T-helper 22 cell (primary cell): ENCODE data around the gene ANO2.
"Not testable (repeated sequence)": the region's sequence is repeated elsewhere in the genome, so short reads cannot be mapped to it uniquely, and the experiment has no call there.

ENCODE experiments used
- DNase-seq: peaks from one replicate; pipeline ENCODE4 v3.0.0-alpha.2; 2020; ENCODE audit warnings: low read depth

Gene ANO2

GRCh38 chr12:5537771-5538170, 407.3 kb downstream of the ANO2 start:
- DNase-seq = no peak

- not testable (repeated sequence) for DNase-seq
Measured at GRCh38 chr12:5537026-5537615, 407.9 kb downstream of the ANO2 start.

- no peak for DNase-seq
Measured at GRCh38 chr12:5535541-5535940, 409.5 kb downstream of the ANO2 start.

- no peak for DNase-seq
Measured at GRCh38 chr12:5534426-5535199, 410.4 kb downstream of the ANO2 start.

- DNase-seq = no peak
Measured at GRCh38 chr12:5533368-5533767, 411.7 kb downstream of the ANO2 start.

- DNase-seq = no peak
Measured at GRCh38 chr12:5525783-5526367, 419.2 kb downstream of the ANO2 start.

GRCh38 chr12:5524769-5525436, 420.2 kb downstream of the ANO2 start:
- DNase-seq = no peak

- no peak for DNase-seq
Measured at GRCh38 chr12:5524116-5524768, 420.8 kb downstream of the ANO2 start.

- no peak for DNase-seq
Measured at GRCh38 chr12:5523396-5524115, 421.5 kb downstream of the ANO2 start.

GRCh38 chr12:5522432-5523335, 422.4 kb downstream of the ANO2 start:
- no peak for DNase-seq

GRCh38 chr12:5521456-5522325, 423.4 kb downstream of the ANO2 start:
- no peak for DNase-seq

GRCh38 chr12:5520831-5521230, 424.2 kb downstream of the ANO2 start:
- no peak for DNase-seq

- DNase-seq = no peak
Measured at GRCh38 chr12:5520037-5520436, 425.0 kb downstream of the ANO2 start.

- no peak for DNase-seq
Measured at GRCh38 chr12:5518584-5519365, 426.3 kb downstream of the ANO2 start.

- no peak for DNase-seq
Measured at GRCh38 chr12:5516371-5517241, 428.5 kb downstream of the ANO2 start.

GRCh38 chr12:5515458-5515857, 429.6 kb downstream of the ANO2 start:
- DNase-seq = no peak

- no peak for DNase-seq
Measured at GRCh38 chr12:5514545-5514944, 430.5 kb downstream of the ANO2 start.

- no peak for DNase-seq
Measured at GRCh38 chr12:5514016-5514415, 431.0 kb downstream of the ANO2 start.
